DMS79 (cell line): Measurements from ENCODE around the gene CEP152.
A peak's percentile ranks its signal among the peaks of the same experiment; 100 is the strongest.
"Not testable (repeated sequence)": the region's sequence is repeated elsewhere in the genome, so short reads cannot be mapped to it uniquely, and the experiment has no call there.

Experiments
- DNase-seq: peaks from one replicate; lab custom pipeline; 2025; lab: John Stamatoyannopoulos, UW

CEP152 gene, protein sequence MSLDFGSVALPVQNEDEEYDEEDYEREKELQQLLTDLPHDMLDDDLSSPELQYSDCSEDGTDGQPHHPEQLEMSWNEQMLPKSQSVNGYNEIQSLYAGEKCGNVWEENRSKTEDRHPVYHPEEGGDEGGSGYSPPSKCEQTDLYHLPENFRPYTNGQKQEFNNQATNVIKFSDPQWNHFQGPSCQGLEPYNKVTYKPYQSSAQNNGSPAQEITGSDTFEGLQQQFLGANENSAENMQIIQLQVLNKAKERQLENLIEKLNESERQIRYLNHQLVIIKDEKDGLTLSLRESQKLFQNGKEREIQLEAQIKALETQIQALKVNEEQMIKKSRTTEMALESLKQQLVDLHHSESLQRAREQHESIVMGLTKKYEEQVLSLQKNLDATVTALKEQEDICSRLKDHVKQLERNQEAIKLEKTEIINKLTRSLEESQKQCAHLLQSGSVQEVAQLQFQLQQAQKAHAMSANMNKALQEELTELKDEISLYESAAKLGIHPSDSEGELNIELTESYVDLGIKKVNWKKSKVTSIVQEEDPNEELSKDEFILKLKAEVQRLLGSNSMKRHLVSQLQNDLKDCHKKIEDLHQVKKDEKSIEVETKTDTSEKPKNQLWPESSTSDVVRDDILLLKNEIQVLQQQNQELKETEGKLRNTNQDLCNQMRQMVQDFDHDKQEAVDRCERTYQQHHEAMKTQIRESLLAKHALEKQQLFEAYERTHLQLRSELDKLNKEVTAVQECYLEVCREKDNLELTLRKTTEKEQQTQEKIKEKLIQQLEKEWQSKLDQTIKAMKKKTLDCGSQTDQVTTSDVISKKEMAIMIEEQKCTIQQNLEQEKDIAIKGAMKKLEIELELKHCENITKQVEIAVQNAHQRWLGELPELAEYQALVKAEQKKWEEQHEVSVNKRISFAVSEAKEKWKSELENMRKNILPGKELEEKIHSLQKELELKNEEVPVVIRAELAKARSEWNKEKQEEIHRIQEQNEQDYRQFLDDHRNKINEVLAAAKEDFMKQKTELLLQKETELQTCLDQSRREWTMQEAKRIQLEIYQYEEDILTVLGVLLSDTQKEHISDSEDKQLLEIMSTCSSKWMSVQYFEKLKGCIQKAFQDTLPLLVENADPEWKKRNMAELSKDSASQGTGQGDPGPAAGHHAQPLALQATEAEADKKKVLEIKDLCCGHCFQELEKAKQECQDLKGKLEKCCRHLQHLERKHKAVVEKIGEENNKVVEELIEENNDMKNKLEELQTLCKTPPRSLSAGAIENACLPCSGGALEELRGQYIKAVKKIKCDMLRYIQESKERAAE (N-terminal part only)

DNA sequence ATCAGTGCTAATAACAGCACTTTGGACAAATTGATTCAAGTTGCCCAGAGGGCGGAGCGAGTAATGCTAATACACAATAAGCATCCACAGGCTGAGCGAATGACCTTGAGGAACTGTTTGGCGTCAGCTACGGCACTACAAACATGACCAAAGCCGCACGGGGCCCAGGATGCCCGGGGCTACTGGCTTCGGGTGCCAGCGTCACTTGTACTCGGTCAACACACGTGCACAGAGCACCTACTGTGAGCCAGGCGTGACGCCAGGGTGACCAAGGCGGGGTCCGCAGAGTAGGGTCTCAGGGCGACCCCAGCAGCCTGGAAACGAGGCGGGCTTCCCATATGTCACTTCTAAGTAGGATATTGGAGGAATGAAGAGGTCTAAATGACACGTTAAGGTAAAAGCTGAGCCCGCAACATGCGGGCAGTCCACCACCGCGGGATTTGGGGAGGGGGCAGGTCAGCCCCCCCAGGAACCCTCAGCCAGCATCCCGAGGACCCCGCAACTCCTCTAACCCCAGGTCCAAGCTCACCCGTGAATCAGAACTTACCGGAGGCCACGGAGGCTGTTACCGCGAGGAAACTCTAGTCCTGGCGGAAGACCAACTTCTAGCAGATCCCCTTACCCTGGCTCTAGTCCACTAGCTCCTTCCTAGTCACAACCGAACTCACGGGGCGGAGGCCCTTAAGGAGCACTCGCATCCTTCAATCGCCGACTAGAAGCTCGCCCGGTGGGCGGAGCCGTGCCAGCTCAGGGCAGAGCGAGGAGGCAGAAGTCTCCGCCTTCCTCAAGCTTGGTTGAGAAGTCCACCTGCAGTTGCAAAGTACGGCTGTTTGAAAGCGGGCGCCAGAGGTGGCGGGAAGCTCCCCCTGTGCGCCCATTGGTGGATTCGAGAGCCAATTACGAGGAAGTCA is at the start of gene CEP152:
CEP152 (minus strand) TSS at position 656 of the 911 bp plus-strand sequence. CDS start 5,420 bp downstream, outside the sequence.
- DNase-seq: peak; percentile 93

GRCh38 chr15:48859426-48859825 is 48.6 kb upstream of the CEP152 start:
- DNase-seq: no peak

- DNase-seq: no peak
Measured at GRCh38 chr15:48858401-48858800, 47.5 kb upstream of the CEP152 start.

GRCh38 chr15:48856942-48857341 is 46.1 kb upstream of the CEP152 start:
- DNase-seq: no peak

DNA sequence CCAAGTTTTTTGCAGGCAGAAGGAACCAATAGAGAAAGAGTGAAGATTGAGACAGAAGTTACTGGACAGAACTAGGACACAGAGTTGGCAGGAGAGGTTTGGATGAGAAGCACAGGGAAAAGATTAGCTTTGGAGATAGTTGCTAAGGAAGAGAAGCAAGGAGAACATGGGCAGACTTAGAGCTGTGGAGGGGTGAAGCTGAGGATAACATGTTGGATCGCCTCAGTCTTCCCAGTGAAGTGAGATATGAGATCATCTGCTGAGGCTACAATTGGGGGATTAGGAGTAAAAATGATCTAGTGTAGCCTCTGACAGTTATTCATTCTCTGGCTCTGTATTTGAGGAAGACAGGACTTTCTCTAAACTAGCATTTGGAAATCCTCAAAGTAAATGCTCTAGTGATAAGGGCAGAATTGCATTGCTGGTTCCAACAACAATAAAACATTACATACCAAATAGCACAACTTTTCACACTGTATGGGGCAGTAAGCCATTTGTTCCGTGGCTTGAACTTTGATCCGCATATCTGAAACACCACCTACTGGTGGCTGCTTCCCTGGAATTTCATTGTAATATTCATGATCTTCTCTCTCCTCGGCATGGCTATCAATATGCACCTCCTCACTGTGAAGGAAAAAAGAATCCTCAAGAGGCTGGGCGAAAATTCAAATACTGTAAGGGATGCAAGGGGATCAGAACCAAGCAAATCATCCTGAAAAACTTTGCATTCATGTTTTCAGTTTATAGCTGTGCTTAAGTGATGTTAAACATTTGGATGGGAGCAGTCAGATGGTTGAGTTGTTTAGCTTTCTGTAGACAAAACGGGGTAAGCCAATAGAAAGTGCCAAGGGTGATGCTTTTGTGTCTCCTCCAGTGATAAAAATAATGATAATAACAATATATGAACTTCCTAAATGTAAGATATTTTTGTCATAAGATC is 44.9 kb upstream of the CEP152 start:
- DNase-seq: no peak

GRCh38 chr15:48854434-48854833 is 43.6 kb upstream of the CEP152 start:
- not testable (repeated sequence) for DNase-seq

GRCh38 chr15:48851956-48852355 is 41.1 kb upstream of the CEP152 start:
- DNase-seq: no peak

- DNase-seq: no peak
Measured at GRCh38 chr15:48850648-48851047, 39.8 kb upstream of the CEP152 start.

- DNase-seq: no peak
Measured at GRCh38 chr15:48845123-48845522, 34.3 kb upstream of the CEP152 start.

- no peak for DNase-seq
Measured at GRCh38 chr15:48842501-48842900, 31.6 kb upstream of the CEP152 start.

- DNase-seq: no peak
Measured at GRCh38 chr15:48834756-48835155, 23.9 kb upstream of the CEP152 start.

DNA sequence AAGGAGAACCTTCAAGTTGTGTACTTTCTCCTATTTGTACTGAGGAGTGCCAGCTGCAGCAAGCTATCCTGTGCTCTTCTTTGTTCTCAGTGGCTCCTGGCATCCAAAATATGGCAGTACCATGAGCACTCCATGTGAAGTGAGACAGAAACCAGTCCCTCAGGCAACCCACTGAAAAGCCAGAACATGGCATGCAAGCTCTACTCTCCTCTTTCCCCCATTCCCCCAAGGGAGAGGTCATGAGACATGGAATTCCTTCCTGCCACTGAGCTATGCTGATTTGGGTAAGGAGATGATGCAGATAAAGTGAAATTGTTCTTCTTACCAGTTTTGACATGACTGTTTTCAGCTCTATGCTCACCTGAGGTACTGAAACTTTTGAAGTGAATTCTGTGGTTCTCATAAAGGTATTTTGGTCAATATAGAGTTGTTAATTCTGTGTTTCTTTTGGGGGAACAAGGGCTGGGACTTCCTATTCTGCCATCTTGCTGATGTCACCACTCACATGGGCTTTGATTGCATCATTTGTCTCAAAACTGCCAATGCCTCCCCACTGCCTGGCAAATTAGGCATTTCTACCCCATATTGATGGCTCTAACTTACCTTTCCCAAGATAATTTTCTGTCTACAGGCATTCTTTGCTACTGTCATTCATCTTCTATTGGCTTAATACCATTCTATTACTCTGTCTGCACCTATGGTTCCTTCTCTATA is 22.8 kb upstream of the CEP152 start:
- no peak for DNase-seq

DNA sequence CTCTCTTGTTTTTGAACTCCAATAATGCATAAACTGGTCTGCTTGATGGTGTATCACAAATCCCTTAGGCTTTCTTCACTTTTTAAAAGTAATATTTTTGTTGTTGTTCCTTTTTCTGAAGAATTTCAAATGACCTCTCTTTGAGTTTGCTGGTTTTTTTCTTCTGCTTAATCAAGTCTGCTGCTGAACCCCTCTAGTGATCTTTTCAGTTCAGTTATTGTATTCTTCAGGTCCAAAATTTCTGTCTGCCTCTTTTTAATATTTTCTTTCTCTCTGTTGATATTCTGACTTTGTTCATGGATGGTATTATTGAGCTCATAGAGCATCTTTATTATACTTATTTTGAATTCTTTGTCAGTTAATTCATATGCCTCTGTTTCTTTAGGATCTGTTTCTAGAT is 21.8 kb upstream of the CEP152 start:
- no peak for DNase-seq

- no peak for DNase-seq
Measured at GRCh38 chr15:48828906-48829305, 18.0 kb upstream of the CEP152 start.

- no peak for DNase-seq
Measured at GRCh38 chr15:48828471-48828870, 17.6 kb upstream of the CEP152 start.

GRCh38 chr15:48825075-48825474 is 14.2 kb upstream of the CEP152 start:
- DNase-seq: no peak

GRCh38 chr15:48823706-48824105 is 12.8 kb upstream of the CEP152 start:
- DNase-seq: no peak

GRCh38 chr15:48823237-48823636 is 12.4 kb upstream of the CEP152 start:
- no peak for DNase-seq

- DNase-seq: no peak
Measured at GRCh38 chr15:48814286-48814685, 3.4 kb upstream of the CEP152 start.
